Activated CD8-positive, alpha-beta T cell treated with anti-CD3 and anti-CD28 coated beads for 36 hours (primary cell): ENCODE data around the gene NDOR1. TPM values are rescaled to one million over a fixed set of nuclear protein-coding genes. Genes with fewer than 3 reads are reported as not detected.

Experiments
- ATAC-seq: fragments of 200-7000 bp; cut with Tn5 transposase; one replicate; pipeline ENCODE4 v1.10.0; 2021; ENCODE audit warnings: mild to moderate bottlenecking, moderate library complexity
- CTCF ChIA-PET: fragments of 350-600 bp; sonication (Branson Sonifier 250); formaldehyde crosslinking; loops from one replicate; lab custom pipeline; 2021; ENCODE audit warnings: antibody characterized with exemption; lab: Charles Lee
- POLR2A ChIA-PET: fragments of 350-600 bp; sonication (Branson Sonifier 250); formaldehyde crosslinking; loops from one replicate; lab custom pipeline; 2021; ENCODE audit warnings: antibody characterized with exemption; lab: Charles Lee
- DNase-seq: peaks from one replicate; pipeline ENCODE4 v3.0.0-alpha.2; 2020
- H3K27ac Mint-ChIP-seq: one replicate; pipeline ENCODE4 v1.8.0; 2021; ENCODE audit warnings: mild to moderate bottlenecking, mixed read lengths
- H3K27me3 Mint-ChIP-seq: one replicate; pipeline ENCODE4 v1.8.0; 2021; ENCODE audit warnings: mixed read lengths
- H3K36me3 Mint-ChIP-seq: one replicate; pipeline ENCODE4 v1.8.0; 2021; ENCODE audit warnings: low read depth, mixed read lengths
- H3K4me1 Mint-ChIP-seq: one replicate; pipeline ENCODE4 v1.8.0; 2021; ENCODE audit warnings: low read depth, mixed read lengths
- H3K4me3 Mint-ChIP-seq: one replicate; pipeline ENCODE4 v1.8.0; 2021; ENCODE audit warnings: mild to moderate bottlenecking, moderate library complexity, mixed read lengths
- H3K9me3 Mint-ChIP-seq: one replicate; pipeline ENCODE4 v1.8.0; 2021; ENCODE audit warnings: mixed read lengths
- CTCF ChIP-seq: fragments of 200-600 bp; IDR thresholded peaks from one replicate; pipeline ENCODE4 v1.8.0; 2022; ENCODE audit warnings: antibody characterized with exemption, mild to moderate bottlenecking
- intact Hi-C: fragments of 100-400 bp; cut with micrococcal nuclease; formaldehyde crosslinking; loops from one replicate; pipeline ENCODE4 v1.10.0; 2022
- total RNA-seq, 2 experiments: library from RNA; stranded (reverse); gene quantifications; one replicate each; pipeline ENCODE4 v1.2.3, GENCODE V29; 2021

Gene NDOR1
- total RNA-seq, 2 experiments from 2014 or later = 29.5 to 30.7 TPM

- Mint-ChIP-seq H3K4me3 (no peak overlapping the region), H3K9me3 (no peaks in the 10 kb centered on the region), H3K27me3 (no peaks in the 10 kb centered on the region), H3K4me1 (peaks cover 1% of the 10 kb centered on the region), H3K27ac (no peak overlapping the region), H3K36me3 (peaks cover 4% of the 10 kb centered on the region)
- intact Hi-C loops = loop anchor here (10.0 kb wide), 1 partner anchor 54 kb away; no protein-coding TSS in a partner anchor
- no peak for TF ChIP-seq CTCF
- ATAC-seq (no peak), DNase-seq (no peak)
- CTCF ChIA-PET = interaction anchor here (0.9 to 1.4 kb wide), 2 partner anchors 17 to 57 kb away, joined by 3 to 4 read pairs; no protein-coding TSS in a partner anchor
- POLR2A ChIA-PET = interaction anchor here (0.9 to 1.1 kb wide), 3 partner anchors 8 to 30 kb away, joined by 3 to 4 read pairs (median 3); no protein-coding TSS in a partner anchor
Measured at GRCh38 chr9:137178939-137179630, 26.4 kb upstream of the NDOR1 start.

GRCh38 chr9:137179761-137180160 is 25.7 kb upstream of the NDOR1 start:
- intact Hi-C loops = loop anchor here (10.0 kb wide), 1 partner anchor 55 kb away; no protein-coding TSS in a partner anchor
- CTCF ChIA-PET = interaction anchor here (0.9 to 1.4 kb wide), 2 partner anchors 18 to 57 kb away, joined by 3 to 4 read pairs; no protein-coding TSS in a partner anchor
- H3K36me3 Mint-ChIP-seq = peaks cover 4% of the 10 kb centered on the region
- H3K27ac Mint-ChIP-seq = no peak overlapping the region
- no peaks in the 10 kb centered on the region for H3K9me3 Mint-ChIP-seq
- TF ChIP-seq CTCF = no peak
- DNase-seq (no peak), ATAC-seq (no peak)
- H3K27me3 Mint-ChIP-seq = no peaks in the 10 kb centered on the region
- POLR2A ChIA-PET = interaction anchor here (0.8 to 1.1 kb wide), 2 partner anchors 13 to 30 kb away, joined by 3 to 4 read pairs; no protein-coding TSS in a partner anchor
- H3K4me1 Mint-ChIP-seq = no peaks in the 10 kb centered on the region
- H3K4me3 Mint-ChIP-seq = no peak overlapping the region

GRCh38 chr9:137180491-137180890 is 25.0 kb upstream of the NDOR1 start:
- H3K36me3 Mint-ChIP-seq = peaks cover 4% of the 10 kb centered on the region
- no peak for DNase-seq
- no peak for ATAC-seq
- H3K9me3 Mint-ChIP-seq = no peaks in the 10 kb centered on the region
- ChIA-PET CTCF (no interaction called here), POLR2A (interaction anchor here (0.7 to 1.5 kb wide), 6 partner anchors 10 to 94 kb away, joined by 3 to 7 read pairs (median 4); partner anchors contain the start of genes CYSRT1, LRRC26, MAN1B1 and TMEM210)
- intact Hi-C loops = no loop called here
- H3K4me1 Mint-ChIP-seq = peaks cover 2% of the 10 kb centered on the region
- no peak for TF ChIP-seq CTCF
- H3K27ac Mint-ChIP-seq = no peak overlapping the region
- no peak overlapping the region for H3K4me3 Mint-ChIP-seq
- no peaks in the 10 kb centered on the region for H3K27me3 Mint-ChIP-seq

GRCh38 chr9:137181680-137182079 is 23.8 kb upstream of the NDOR1 start:
- no peak overlapping the region for H3K27ac Mint-ChIP-seq
- no peak overlapping the region for H3K4me3 Mint-ChIP-seq
- H3K27me3 Mint-ChIP-seq = no peaks in the 10 kb centered on the region
- ATAC-seq = no peak
- H3K36me3 Mint-ChIP-seq = peaks cover 4% of the 10 kb centered on the region
- CTCF ChIA-PET = no interaction called here
- no peaks in the 10 kb centered on the region for H3K9me3 Mint-ChIP-seq
- peaks cover 8% of the 10 kb centered on the region for H3K4me1 Mint-ChIP-seq
- DNase-seq = no peak
- POLR2A ChIA-PET = interaction anchor here (0.8 to 1.5 kb wide), 2 partner anchors 11 to 13 kb away, joined by 4 to 7 read pairs; partner anchors contain the start of genes LRRC26 and TMEM210
- intact Hi-C loops = no loop called here
- no peak for TF ChIP-seq CTCF

- Mint-ChIP-seq H3K4me1 (peaks cover 17% of the 10 kb centered on the region), H3K27me3 (no peaks in the 10 kb centered on the region), H3K4me3 (no peak overlapping the region), H3K36me3 (peaks cover 6% of the 10 kb centered on the region), H3K27ac (no peak overlapping the region), H3K9me3 (no peaks in the 10 kb centered on the region)
- no peak for ATAC-seq
- POLR2A ChIA-PET = no interaction called here
- CTCF ChIA-PET = no interaction called here
- TF ChIP-seq CTCF = no peak
- DNase-seq = no peak
- intact Hi-C loops = no loop called here
Measured at GRCh38 chr9:137182836-137183235, 22.7 kb upstream of the NDOR1 start.
